GM12878 (cell line): ENCODE results near the gene SLF2. TPM values are rescaled to one million over a fixed set of nuclear protein-coding genes. Genes with fewer than 3 reads are reported as not detected.

Experiments used
- ATAC-seq: fragments of 200-7000 bp; cut with Tn5 transposase; 3 replicates; pipeline ENCODE4 v1.9.1; 2020; ENCODE audit warnings: mild to moderate bottlenecking, moderate library complexity
- BruUV-seq: library from RNA; stranded (reverse); fragments of 400-500 nt; replicated peaks from 2 replicates; lab custom pipeline; 2021; lab: Mats Ljungman, UMichigan
- CTCF ChIA-PET: fragments of 300-600 bp; sonication (Branson Sonifier 250); formaldehyde crosslinking; extraction: SDS; loops from one replicate; lab custom pipeline; 2021; ENCODE audit warnings: inconsistent platforms; lab: Yijun Ruan, JAX
- POLR2A ChIA-PET: fragments of 350-600 bp; formaldehyde crosslinking; extraction: SDS; loops from one replicate; lab custom pipeline; 2021; ENCODE audit warnings: inconsistent platforms; lab: Charles Lee
- RAD21 ChIA-PET: fragments of 300-600 bp; sonication (Branson Sonifier 250); formaldehyde crosslinking; loops from one replicate; lab custom pipeline; 2023; ENCODE audit warnings: antibody characterized with exemption; ENCODE audit not compliant: unreplicated experiment; lab: Charles Lee
- SMC1A ChIA-PET: fragments of 300-600 bp; sonication (Branson Sonifier 250); formaldehyde crosslinking; loops from one replicate; lab custom pipeline; 2023; ENCODE audit not compliant: unreplicated experiment, uncharacterized antibody; lab: Charles Lee
- DNase-seq: peaks from one replicate; pipeline ENCODE4 v3.0.0-alpha.2; 2011; ENCODE audit warnings: low read depth, low spot score
- FAIRE-seq: peaks from 3 replicates; lab custom pipeline; 2011; peaks lifted over from hg19 to GRCh38; lab: Jason Lieb, UNC
- H2AFZ ChIP-seq: 2 replicates; pipeline ENCODE4 v1.6.0; 2011; ENCODE audit warnings: low read depth, low read length, control low read depth; ENCODE audit not compliant: control insufficient read depth
- H3K27ac ChIP-seq: 2 replicates; pipeline ENCODE4 v1.5.1; 2011; ENCODE audit warnings: control low read depth; ENCODE audit not compliant: control insufficient read depth, insufficient read depth
- H3K27me3 ChIP-seq, 2 experiments: replicated peaks in 1 of 2; 2 replicates each; pipeline versions ENCODE4 v1.6.0 to v1.6.1; 2011; ENCODE audit warnings: low read length in 1 of 2; ENCODE audit not compliant: control insufficient read depth in 2 of 2, insufficient read depth in 2 of 2
- H3K36me3 ChIP-seq, 2 experiments: 2 replicates each; pipeline ENCODE4 v1.5.1; 2011; ENCODE audit warnings: low read length in 1 of 2; ENCODE audit not compliant: control insufficient read depth in 2 of 2, insufficient read depth in 2 of 2
- H3K4me1 ChIP-seq: 2 replicates; pipeline ENCODE4 v1.6.1; 2011; ENCODE audit warnings: mild to moderate bottlenecking, low read length, moderate library complexity, mixed read lengths; ENCODE audit not compliant: control insufficient read depth, insufficient read depth
- H3K4me2 ChIP-seq: 2 replicates; pipeline ENCODE4 v1.6.0; 2011; ENCODE audit warnings: control low read depth; ENCODE audit not compliant: control insufficient read depth, insufficient read depth
- H3K4me3 ChIP-seq: fragments of 200-600 bp; sonication (generic); 2 replicates; pipeline ENCODE4 v1.5.1; 2016
- H3K79me2 ChIP-seq: 2 replicates; pipeline ENCODE4 v1.6.0; 2011; ENCODE audit warnings: low read length; ENCODE audit not compliant: control insufficient read depth, insufficient read depth
- H3K9ac ChIP-seq: 2 replicates; pipeline ENCODE4 v1.8.0; 2011; ENCODE audit warnings: low read length, control low read depth, mixed read lengths; ENCODE audit not compliant: control insufficient read depth, insufficient read depth
- H3K9me3 ChIP-seq: replicated peaks from 3 replicates; pipeline ENCODE4 v1.5.1; 2011; ENCODE audit warnings: mild to moderate bottlenecking, low read length; ENCODE audit not compliant: control insufficient read depth, insufficient read depth
- H4K20me1 ChIP-seq: 2 replicates; pipeline ENCODE4 v1.6.0; 2011; ENCODE audit not compliant: control insufficient read depth, insufficient read depth
- HDGF ChIP-seq: fragments of 450-650 bp; IDR thresholded peaks from 2 replicates; pipeline ENCODE4 v1.6.1; 2016; ENCODE audit warnings: antibody characterized with exemption
- IRF3 ChIP-seq: fragments of 450-650 bp; IDR thresholded peaks from 2 replicates; pipeline ENCODE4 v1.6.1; 2014; ENCODE audit warnings: mild to moderate bottlenecking
- NFYA ChIP-seq: IDR thresholded peaks from 2 replicates; pipeline ENCODE4 v1.6.1; 2011; ENCODE audit warnings: low read depth, mild to moderate bottlenecking, low read length, improper control_type of control experiment, borderline replicate concordance
- RBBP5 ChIP-seq: fragments of 200-600 bp; sonication (generic); conservative IDR thresholded peaks from 2 replicates; pipeline ENCODE4 v1.6.1; 2016
- RCOR1 ChIP-seq: conservative IDR thresholded peaks from 2 replicates; pipeline ENCODE4 v1.6.1; 2012; ENCODE audit warnings: low read depth, low read length, improper control_type of control experiment
- SP1 ChIP-seq: IDR thresholded peaks from one replicate; pipeline ENCODE4 v1.6.1; 2011; ENCODE audit warnings: low read depth, low read length
- YBX1 ChIP-seq: fragments of 450-650 bp; IDR thresholded peaks from 2 replicates; pipeline ENCODE4 v1.6.1; 2016; ENCODE audit warnings: antibody characterized with exemption
- ZBTB4 ChIP-seq: fragments of 450-650 bp; formaldehyde crosslinking; IDR thresholded peaks from 2 replicates; pipeline ENCODE4 v1.4.0; 2022; ENCODE audit warnings: mild to moderate bottlenecking, moderate library complexity
- ZSCAN29 ChIP-seq: fragments of 450-650 bp; IDR thresholded peaks from 2 replicates; pipeline ENCODE4 v1.6.1; 2017; ENCODE audit warnings: mild to moderate bottlenecking, moderate library complexity
- WGBS: methylation state at CpG from one replicate; pipeline ENCODE4 v1.1.6; 2016; ENCODE audit warnings: low lambda C conversion rate; ENCODE audit not compliant: insufficient replicate concordance, insufficient coverage; ENCODE audit errors: missing lambda C conversion rate; 5-methylcytosine and 5-hydroxymethylcytosine counted together
- in situ Hi-C: fragments of 300-500 bp; cut with MboI; formaldehyde crosslinking; loops from 9 replicates; pipeline ENCODE4 v1.14.3; 2018; ENCODE audit warnings: mixed read lengths
- intact Hi-C: fragments of 100-400 bp; cut with micrococcal nuclease; formaldehyde crosslinking; loops from one replicate; pipeline ENCODE4 v1.14.2; 2022; ENCODE audit not compliant: unreplicated experiment
- polyA plus RNA-seq, 11 experiments: library from polyadenylated mRNA; depleted of rRNA in 4 of 11; unstranded in 6 of 11; stranded (reverse) in 5 of 11; fragments of >200 nt; fragmentation: Nextera tagmentation in 4 of 11; fragmentation: Illumina TruSeq in 1 of 11; extraction: Ambion mirVana in 4 of 11; extraction: Trizol in 1 of 11; gene quantifications; 1 replicate in 1 of 11; 2 replicates in 10 of 11; pipeline versions ENCODE4 v1.2.1 to v1.2.3, GENCODE V29; 2011 to 2016; ENCODE audit warnings: inconsistent platforms in 2 of 11, missing spikeins in 2 of 11, low read depth in 1 of 11
- total RNA-seq, 4 experiments: library from RNA; depleted of rRNA in 3 of 4; stranded (reverse); fragments of >200 nt in 3 of 4; fragmentation: Illumina TruSeq in 1 of 4; extraction: Trizol in 1 of 4; gene quantifications; 2 replicates each; pipeline versions ENCODE4 v1.2.1 to v1.2.3, GENCODE V29; 2013 to 2021

The SLF2 gene
- total and polyA plus RNA-seq, 10 of the 15 experiments (the other 5 are each of a cell fraction or from before 2014, with no cell fraction given): 3.0 to 25.2 (median 17.9) TPM

GRCh38 chr10:101010329-101010728, 97.6 kb downstream of the SLF2 start:
- Histone ChIP-seq H4K20me1 (no peaks in the 10 kb centered on the region), H3K9ac (no peak overlapping the region), H3K4me1 (peaks cover 3% of the 10 kb centered on the region; the same call in 1 of the 2 replicates), H2AFZ (no peak overlapping the region), H3K9me3 (no peaks in the 10 kb centered on the region), H3K36me3 (no peaks in the 10 kb centered on the region; a peak in 1 of 4 replicates), H3K4me2 (no peak overlapping the region), H3K4me3 (no peak overlapping the region), H3K27me3 (no peaks in the 10 kb centered on the region; a peak in 2 of 4 replicates), H3K79me2 (no peaks in the 10 kb centered on the region), H3K27ac (no peak overlapping the region)
- POLR2A ChIA-PET: no interaction called here
- ATAC-seq (no peak), DNase-seq (no peak), FAIRE-seq (no peak)
- SMC1A ChIA-PET: no interaction called here
- RAD21 ChIA-PET: no interaction called here
- in situ Hi-C loops (no loop called here), intact Hi-C loops (no loop called here)
- no TSS peak for BruUV-seq
- WGBS: 56% methylated on average over 21 of the region's 22 CpGs
- no peak for TF ChIP-seq HDGF
- no peak for TF ChIP-seq NFYA
- no peak for TF ChIP-seq RCOR1
- no peak for TF ChIP-seq IRF3
- no peak for TF ChIP-seq RBBP5
- no peak for TF ChIP-seq ZBTB4 (CRISPR knock-in tag)
- TF ChIP-seq YBX1: no peak
- no peak for TF ChIP-seq SP1
- TF ChIP-seq ZSCAN29: no peak
- CTCF ChIA-PET: interaction anchor here (0.8 to 2.2 kb wide), 2 partner anchors 10 to 43 kb away, joined by 3 to 7 read pairs; partner anchors contain the start of gene LZTS2
